GM19238 (cell line): ENCODE data around the gene CISD3.

Experiments
- DNase-seq: peaks from one replicate; pipeline ENCODE4 v3.0.0; 2011; ENCODE audit warnings: low spot score; ENCODE audit not compliant: insufficient read length

The CISD3 gene

GRCh38 chr17:38727736-38728135 lies 2.4 kb upstream of the CISD3 start:
- DNase-seq = no peak

GRCh38 chr17:38728290-38728831 lies 1.8 kb upstream of the CISD3 start:
- no peak for DNase-seq

- DNase-seq = no peak
Measured at GRCh38 chr17:38729368-38729885, 714 bp upstream of the CISD3 start.

GRCh38 chr17:38730526-38731379 lies 612 bp downstream of the CISD3 start:
- no peak for DNase-seq

GRCh38 chr17:38731526-38732294 lies 1.6 kb downstream of the CISD3 start:
- no peak for DNase-seq

GRCh38 chr17:38732376-38733281 lies 2.5 kb downstream of the CISD3 start:
- no peak for DNase-seq

GRCh38 chr17:38733282-38733981 lies 3.3 kb downstream of the CISD3 start:
- no peak for DNase-seq

GRCh38 chr17:38733982-38734973 lies 4.1 kb downstream of the CISD3 start:
- no peak for DNase-seq

- peak; percentile 81 for DNase-seq
Measured at GRCh38 chr17:38735161-38735997, 5.2 kb downstream of the CISD3 start.

GRCh38 chr17:38738007-38738662 lies 8.0 kb downstream of the CISD3 start:
- no peak for DNase-seq

GRCh38 chr17:38738686-38739085 lies 8.5 kb downstream of the CISD3 start:
- no peak for DNase-seq

- DNase-seq = no peak
Measured at GRCh38 chr17:38739305-38739704, 9.2 kb downstream of the CISD3 start.

- no peak for DNase-seq
Measured at GRCh38 chr17:38740044-38740443, 9.9 kb downstream of the CISD3 start.

GRCh38 chr17:38740806-38741205 lies 10.7 kb downstream of the CISD3 start:
- DNase-seq = no peak

GRCh38 chr17:38741461-38741860 lies 11.3 kb downstream of the CISD3 start:
- no peak for DNase-seq

- DNase-seq = no peak
Measured at GRCh38 chr17:38741921-38742410, 11.8 kb downstream of the CISD3 start.
